HG03460 (cell line): ENCODE measurements around the gene CYB5RL.

Experiments
- ATAC-seq: cut with Tn5 transposase; IDR thresholded peaks from one replicate; pipeline ENCODE4 v1.9.1; 2021; ENCODE audit not compliant: unreplicated experiment

CYB5RL gene

DNA sequence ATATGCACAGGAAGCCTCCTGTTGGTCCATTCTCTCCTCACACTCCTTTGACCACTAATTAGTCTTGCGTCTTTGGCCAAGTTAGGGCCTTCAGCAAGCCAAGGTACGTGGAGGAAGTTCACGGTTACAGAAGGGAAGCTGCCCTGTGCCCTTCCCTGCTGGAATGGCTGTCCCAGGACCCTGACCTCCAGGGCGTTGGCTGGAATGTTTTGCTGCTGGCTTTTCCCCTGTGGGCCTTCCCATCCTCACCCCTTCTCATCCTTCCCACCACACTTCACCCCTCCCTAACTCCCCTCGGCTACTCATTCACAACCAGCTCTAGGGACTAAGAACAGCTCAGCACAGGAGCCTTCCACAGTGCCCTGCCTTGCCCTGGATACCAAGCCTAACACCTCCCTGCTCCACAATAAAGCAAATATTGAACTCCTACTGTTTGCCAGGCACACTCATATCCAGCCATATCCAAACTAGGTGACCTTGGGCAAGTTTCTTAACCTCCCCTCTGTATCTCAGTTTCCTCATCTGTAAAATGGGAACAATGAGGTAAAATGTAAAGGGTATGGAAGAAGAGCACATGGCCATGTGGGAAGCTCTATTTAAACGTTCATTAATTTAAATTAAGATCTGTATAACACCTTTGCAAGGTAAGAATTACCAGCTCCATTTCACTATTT, 38.2 kb downstream of the CYB5RL start:
- no peak for ATAC-seq

DNA sequence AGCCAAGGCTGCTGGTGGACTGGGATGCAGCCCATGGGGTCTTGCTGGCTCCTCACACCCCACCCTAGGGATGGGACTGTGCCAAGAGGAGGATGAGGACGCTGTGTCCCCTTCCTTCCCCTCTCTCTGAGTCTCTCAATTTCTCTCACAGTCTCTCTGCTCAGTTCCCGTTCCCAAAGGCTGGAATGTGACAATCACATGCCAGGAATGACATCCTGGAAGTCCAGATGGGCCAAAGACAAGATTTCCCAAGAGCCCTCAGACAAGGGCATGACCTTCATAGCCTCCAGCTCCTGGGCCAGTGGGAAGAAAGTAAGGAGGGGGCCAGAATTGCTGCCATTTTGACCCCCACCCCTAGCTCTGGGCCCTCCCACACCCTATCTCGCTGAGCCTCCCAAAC, 39.5 kb downstream of the CYB5RL start:
- no peak for ATAC-seq

DNA sequence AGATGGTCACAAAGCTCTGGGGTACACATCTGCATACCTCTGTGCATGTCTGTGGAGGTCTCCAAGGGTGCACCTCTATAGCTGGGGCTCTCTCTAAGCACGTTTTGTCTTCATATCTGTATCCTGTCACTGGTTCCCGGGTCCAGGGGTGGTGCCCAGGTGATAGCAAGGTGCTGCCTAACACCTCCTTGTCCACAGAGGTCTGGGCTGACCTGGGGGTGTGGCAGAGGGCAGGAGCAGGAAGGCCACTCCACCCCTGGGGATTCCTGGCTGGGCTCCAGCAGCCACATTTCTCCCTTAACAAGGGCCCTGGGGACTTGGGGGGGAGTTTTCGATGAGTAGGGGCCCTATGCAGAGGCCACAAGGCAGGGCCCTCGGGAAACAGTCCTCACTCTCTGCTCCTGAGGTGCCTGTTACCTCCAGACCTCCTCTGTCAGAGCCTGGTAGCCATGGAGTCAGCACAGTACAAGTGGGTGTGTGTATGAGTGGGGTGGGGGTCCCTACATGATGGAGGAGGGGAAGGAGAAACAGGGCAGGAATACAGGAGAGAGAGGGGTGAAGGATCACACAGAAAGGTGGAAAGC, 40.0 kb downstream of the CYB5RL start:
- no peak for ATAC-seq

DNA sequence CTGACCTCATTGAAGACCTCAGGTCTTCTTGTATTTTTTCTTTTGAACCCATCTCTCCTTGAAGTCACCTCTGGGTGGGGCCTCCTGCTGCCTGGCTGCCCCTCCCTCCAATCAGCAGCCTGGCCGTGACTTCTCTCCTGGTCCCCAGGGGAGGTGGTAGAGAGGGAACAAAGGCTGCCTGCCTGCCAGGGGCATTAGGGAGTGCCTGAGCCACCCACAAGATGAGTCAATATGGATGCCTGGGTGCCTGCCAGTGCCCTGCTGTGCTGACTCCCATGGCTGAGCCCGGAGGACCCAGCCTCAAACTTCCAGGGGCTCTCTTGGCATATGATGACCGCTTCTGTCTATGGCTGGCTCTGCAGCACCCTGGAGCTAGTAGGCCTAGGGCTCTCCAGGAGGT, 41.8 kb downstream of the CYB5RL start:
- no peak for ATAC-seq

DNA sequence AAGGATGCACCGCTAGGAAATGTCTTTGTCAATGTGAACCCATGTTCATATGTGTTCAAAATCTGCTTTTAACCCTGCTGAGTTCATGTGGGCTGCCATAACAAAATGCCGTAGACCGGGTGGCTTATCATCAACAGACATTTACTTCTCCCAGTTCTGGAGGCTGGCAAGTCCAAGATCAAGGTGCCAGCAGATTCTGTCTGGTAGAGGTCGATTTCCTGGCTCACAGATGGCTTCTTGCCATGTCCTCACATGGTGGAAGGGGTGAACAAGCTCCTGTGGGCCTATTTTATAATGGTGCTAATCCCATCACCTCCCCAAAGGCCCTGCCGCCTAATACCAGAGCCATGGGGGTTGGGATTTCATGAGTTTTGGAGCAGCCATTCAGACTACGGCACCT, 42.4 kb downstream of the CYB5RL start:
- no peak for ATAC-seq

DNA sequence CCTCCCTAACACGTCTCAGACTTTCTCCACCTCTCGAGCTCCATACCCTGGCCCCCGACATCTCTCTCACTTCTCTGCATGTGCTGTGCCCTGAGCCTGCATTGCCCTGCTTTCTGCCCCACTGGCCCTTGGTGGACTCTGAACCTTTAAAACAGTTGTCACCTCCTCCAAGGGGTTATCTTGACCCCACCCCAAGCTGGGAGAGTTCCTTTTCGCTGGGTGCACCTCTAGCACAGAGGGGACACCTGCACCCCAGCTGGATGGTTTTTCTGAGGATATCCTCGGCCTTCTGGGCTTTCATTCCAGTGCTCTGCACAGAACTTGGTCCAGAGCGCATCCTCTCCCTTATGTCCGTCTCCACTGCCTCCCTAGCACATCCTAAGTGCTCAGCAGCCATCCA, 42.8 kb downstream of the CYB5RL start:
- no peak for ATAC-seq

DNA sequence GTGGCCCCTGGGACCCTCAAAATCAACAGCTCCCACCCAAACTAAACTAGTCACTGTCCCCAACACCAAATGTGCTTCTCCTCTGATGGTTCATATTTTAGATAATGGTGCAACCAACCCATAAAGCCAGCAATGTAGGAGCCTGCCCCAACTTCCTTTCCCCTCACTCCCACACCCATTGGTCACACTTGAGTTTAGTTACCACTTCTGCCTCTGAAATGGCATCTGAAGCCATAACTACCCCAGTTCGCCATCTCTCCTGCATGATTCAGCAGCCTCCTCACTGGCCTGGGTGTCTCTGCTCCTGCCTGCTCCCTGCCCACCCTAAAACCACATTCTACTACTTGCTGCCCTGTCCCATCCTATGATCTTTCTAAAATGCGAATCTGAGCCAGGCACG, 43.6 kb downstream of the CYB5RL start:
- no peak for ATAC-seq

DNA sequence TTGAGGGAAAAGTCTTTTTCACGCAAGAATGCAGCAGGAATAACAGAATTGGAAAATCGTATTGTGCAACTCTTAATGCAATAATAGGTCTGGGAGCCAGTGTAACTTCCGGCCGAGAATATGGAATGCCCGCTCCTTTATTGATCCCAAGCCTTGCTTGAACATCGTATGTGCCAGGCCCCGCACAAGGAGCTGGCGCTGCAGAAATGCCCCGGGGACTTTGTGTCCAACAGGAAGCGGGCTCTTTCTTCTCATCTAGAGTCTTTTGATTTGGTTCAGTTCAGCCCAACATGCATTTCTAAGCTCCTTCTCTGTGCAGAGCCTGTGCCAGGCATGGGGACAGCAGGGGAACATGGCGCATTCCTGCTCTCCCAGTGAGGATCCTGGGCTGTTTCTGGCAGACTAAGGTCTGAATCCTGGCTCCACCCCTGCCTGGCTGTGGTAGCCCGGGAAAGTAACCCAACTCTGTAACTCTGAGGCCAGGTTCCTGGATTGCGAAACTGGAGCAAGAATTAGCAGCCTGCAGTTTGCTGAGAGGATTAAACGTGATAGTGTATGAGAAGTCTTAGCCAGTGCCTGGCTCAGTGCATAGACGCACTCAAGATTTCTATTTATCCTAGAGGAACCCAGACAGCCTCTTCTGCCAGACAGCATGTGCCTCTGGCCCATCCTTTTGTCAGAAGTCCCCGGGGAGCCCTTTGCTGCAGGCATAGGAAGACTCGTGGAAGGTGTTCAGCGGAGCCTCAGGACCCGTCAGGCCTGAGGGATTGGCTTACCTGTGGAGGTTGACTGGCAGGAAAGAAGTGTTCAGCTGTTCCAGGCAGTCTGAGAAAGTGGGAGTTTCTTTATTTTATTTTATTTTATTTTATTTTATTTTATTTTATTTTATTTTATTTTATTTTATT, 46.0 kb downstream of the CYB5RL start:
- no peak for ATAC-seq

DNA sequence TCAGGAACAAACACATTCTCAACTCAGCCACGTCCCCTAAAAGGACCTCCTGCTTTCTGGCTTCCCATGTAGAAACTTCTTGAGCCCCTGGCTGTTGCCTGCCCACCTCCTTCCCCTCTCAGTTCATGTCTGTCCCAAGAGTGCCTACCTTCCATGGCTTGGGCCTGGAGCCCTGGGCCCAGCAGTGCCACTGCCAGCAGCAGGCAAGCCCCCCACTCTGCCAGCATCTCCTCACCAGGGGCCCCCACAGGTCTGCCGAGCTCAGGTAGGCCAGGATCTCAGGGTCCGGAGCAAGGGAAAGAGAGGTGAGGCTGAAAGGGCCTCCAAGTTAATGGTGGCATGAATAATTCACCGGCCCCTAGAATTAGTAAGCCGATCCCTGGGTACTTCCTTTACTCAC, 47.1 kb downstream of the CYB5RL start, which contains the start of gene CDCP2:
Gene CDCP2 (minus strand): TSS at position 305 of the 400 bp plus-strand sequence. CDS start 78 bp downstream, at position 227.
- no peak for ATAC-seq

DNA sequence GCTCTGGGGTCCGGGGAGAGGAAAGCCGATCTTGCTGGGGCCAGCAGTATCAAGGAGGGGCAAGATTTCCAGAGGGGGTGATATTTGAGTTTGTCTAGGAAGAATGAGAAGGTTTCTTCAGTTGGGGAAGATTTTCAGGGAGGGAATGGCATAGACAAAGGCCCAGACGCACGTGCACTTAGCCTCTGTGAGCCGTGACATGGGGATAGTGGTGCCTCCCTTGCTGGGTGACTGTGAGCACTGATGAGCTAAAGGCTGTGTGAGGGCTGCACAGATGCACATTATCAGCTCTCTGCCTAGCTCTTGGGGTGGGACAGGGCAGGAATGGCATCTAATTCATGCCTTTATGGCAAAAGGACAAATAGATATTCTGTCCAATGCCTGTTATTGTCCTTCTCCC, 48.8 kb downstream of the CYB5RL start:
- ATAC-seq, result no peak
